PC-3 (cell line): ENCODE data around the gene PSG2. TPM values are rescaled to one million over a fixed set of nuclear protein-coding genes. Genes with fewer than 3 reads are reported as not detected.
A peak's percentile ranks its signal among the peaks of the same experiment; 100 is the strongest.
"Not testable (repeated sequence)": the region's sequence is repeated elsewhere in the genome, so short reads cannot be mapped to it uniquely, and the experiment has no call there.

ENCODE experiments used
- ATAC-seq: fragments of 200-7000 bp; cut with Tn5 transposase; 2 replicates; pipeline ENCODE4 v1.9.1; 2020; ENCODE audit warnings: mild to moderate bottlenecking, moderate library complexity
- BruUV-seq: library from RNA; stranded (reverse); fragments of 400-500 nt; replicated peaks from 2 replicates; lab custom pipeline; 2021; lab: Mats Ljungman, UMichigan
- CTCF ChIA-PET: fragments of 300-600 bp; sonication (Branson Sonifier 250); formaldehyde crosslinking; loops from one replicate; lab custom pipeline; 2022; ENCODE audit warnings: antibody characterized with exemption; lab: Charles Lee
- POLR2A ChIA-PET: fragments of 300-600 bp; sonication (Branson Sonifier 250); formaldehyde crosslinking; loops from one replicate; lab custom pipeline; 2022; ENCODE audit warnings: antibody characterized with exemption; ENCODE audit not compliant: unreplicated experiment; lab: Charles Lee
- DNase-seq: peaks from one replicate; pipeline ENCODE4 v3.0.0-alpha.2; 2015
- H2AFZ ChIP-seq: fragments of 300-600 bp; sonication (generic); 2 replicates; pipeline ENCODE4 v1.6.0; 2016; ENCODE audit warnings: antibody characterized with exemption, low read length
- H3F3A ChIP-seq: fragments of 300-600 bp; sonication (generic); one replicate; pipeline ENCODE4 v1.6.0; 2017; ENCODE audit warnings: antibody characterized with exemption, low read length, control low read depth, mild to moderate bottlenecking; ENCODE audit not compliant: unreplicated experiment
- H3K27ac ChIP-seq: fragments of 300-600 bp; sonication (generic); 2 replicates; pipeline ENCODE4 v1.5.1; 2016; ENCODE audit warnings: mild to moderate bottlenecking, low read length
- H3K27me3 ChIP-seq: fragments of 300-600 bp; sonication (generic); 2 replicates; pipeline ENCODE4 v1.6.1; 2016; ENCODE audit warnings: low read length, mixed read lengths
- H3K36me3 ChIP-seq: fragments of 300-600 bp; sonication (generic); 2 replicates; pipeline ENCODE4 v1.6.1; 2016; ENCODE audit warnings: low read depth, mixed run types, low read length, mixed read lengths
- H3K4me1 ChIP-seq: fragments of 300-600 bp; sonication (generic); 2 replicates; pipeline ENCODE4 v1.5.1; 2016; ENCODE audit warnings: low read length; ENCODE audit not compliant: insufficient read depth
- H3K4me2 ChIP-seq: fragments of 300-600 bp; sonication (generic); 2 replicates; pipeline ENCODE4 v1.6.0; 2016; ENCODE audit warnings: low read length
- H3K4me3 ChIP-seq: fragments of 300-600 bp; sonication (generic); 2 replicates; pipeline ENCODE4 v1.5.1; 2016; ENCODE audit warnings: mild to moderate bottlenecking, low read length, mixed read lengths
- H3K79me2 ChIP-seq: fragments of 300-600 bp; sonication (generic); 2 replicates; pipeline ENCODE4 v1.6.1; 2017; ENCODE audit warnings: low read length, mixed read lengths
- H3K9ac ChIP-seq: fragments of 300-600 bp; sonication (generic); 2 replicates; pipeline ENCODE4 v1.6.0; 2016; ENCODE audit warnings: mild to moderate bottlenecking, low read length
- H3K9me2 ChIP-seq: fragments of 300-600 bp; sonication (generic); replicated peaks from 2 replicates; pipeline ENCODE4 v1.6.1; 2016; ENCODE audit warnings: mixed run types, low read length, mixed read lengths
- H3K9me3 ChIP-seq: fragments of 300-600 bp; sonication (generic); 2 replicates; pipeline ENCODE4 v1.6.1; 2016; ENCODE audit warnings: low read length, mixed read lengths
- H4K20me1 ChIP-seq: fragments of 300-600 bp; sonication (generic); 2 replicates; pipeline ENCODE4 v1.6.1; 2016; ENCODE audit warnings: low read length, mixed read lengths
- CTCF ChIP-seq: fragments of 300-600 bp; sonication (generic); conservative IDR thresholded peaks from 2 replicates; pipeline ENCODE4 v1.5.1; 2017; ENCODE audit warnings: antibody characterized with exemption, low read depth, mild to moderate bottlenecking, low read length
- EZH2 ChIP-seq: fragments of 300-600 bp; sonication (generic); IDR thresholded peaks from one replicate; pipeline ENCODE4 v1.6.1; 2017; ENCODE audit warnings: antibody characterized with exemption, mild to moderate bottlenecking, low read length; ENCODE audit not compliant: unreplicated experiment
- EZH2phosphoT487 ChIP-seq: fragments of 300-600 bp; sonication (generic); IDR thresholded peaks from 2 replicates; pipeline ENCODE4 v1.6.1; 2018; ENCODE audit warnings: mild to moderate bottlenecking, antibody characterized with exemption, low read length, borderline replicate concordance
- intact Hi-C: fragments of 100-400 bp; cut with micrococcal nuclease; formaldehyde crosslinking; loops from 2 replicates; pipeline ENCODE4 v1.9.0; 2023
- total RNA-seq: library from RNA; depleted of rRNA; stranded (reverse); fragments of >200 nt; gene quantifications from 2 replicates; pipeline ENCODE4 v1.2.3, GENCODE V29; 2014

The PSG2 gene
- total RNA-seq, 1 experiment from 2014 or later, result not detected

- peak overlapping the region; percentile 77 for H3K27ac ChIP-seq
- DNase-seq, result peak; percentile 18
- 0 out of 2 replicates have a peak, but pooled peaks cover 7% of the 10 kb centered on the region for H3K79me2 ChIP-seq
- H2AFZ ChIP-seq, result peak overlapping the region; percentile 30; the same call in 1 of the 2 replicates
- no TSS peak for BruUV-seq
- ATAC-seq, result no peak
- no peaks in the 10 kb centered on the region for H4K20me1 ChIP-seq
- no peaks in the 10 kb centered on the region for H3K36me3 ChIP-seq
- peak overlapping the region; percentile 70 for H3K4me2 ChIP-seq
- intact Hi-C loops, result no loop called here
- CTCF ChIA-PET, result no interaction called here
- H3K27me3 ChIP-seq, result no peaks in the 10 kb centered on the region
- peaks cover 32% of the 10 kb centered on the region for H3K4me1 ChIP-seq
- TF ChIP-seq CTCF, result no peak
- TF ChIP-seq EZH2phosphoT487, result no peak
- TF ChIP-seq EZH2, result no peak
- H3K9ac ChIP-seq, result no peak overlapping the region
- H3K9me2 ChIP-seq, result no peaks in the 10 kb centered on the region
- POLR2A ChIA-PET, result no interaction called here
- peak overlapping the region; percentile 15; the same call in 1 of the 2 replicates for H3K4me3 ChIP-seq
- no peaks in the 10 kb centered on the region for H3F3A ChIP-seq
- H3K9me3 ChIP-seq, result no peaks in the 10 kb centered on the region
Observed at GRCh38 chr19:43126720-43127119, 44.2 kb upstream of the PSG2 start.

- Histone ChIP-seq H3K79me2 (0 out of 2 replicates have a peak, but pooled peaks cover 9% of the 10 kb centered on the region), H3K27me3 (no peaks in the 10 kb centered on the region), H3K27ac (no peak overlapping the region), H3K9me2 (no peaks in the 10 kb centered on the region), H3F3A (peaks cover 2% of the 10 kb centered on the region), H3K9me3 (no peaks in the 10 kb centered on the region), H3K4me3 (no peak overlapping the region), H3K4me1 (peaks cover 45% of the 10 kb centered on the region), H2AFZ (no peak overlapping the region), H3K36me3 (no peaks in the 10 kb centered on the region), H3K9ac (no peak overlapping the region), H4K20me1 (no peaks in the 10 kb centered on the region), H3K4me2 (no peak overlapping the region)
- intact Hi-C loops, result no loop called here
- TF ChIP-seq CTCF (0 out of 2 replicates have a peak, but pooled peaks have one; percentile 25), EZH2 (no peak), EZH2phosphoT487 (no peak)
- no TSS peak for BruUV-seq
- ATAC-seq (no peak), DNase-seq (no peak)
- ChIA-PET POLR2A (no interaction called here), CTCF (no interaction called here)
Observed at GRCh38 chr19:43124360-43124759, 41.9 kb upstream of the PSG2 start.

GRCh38 chr19:43120433-43121026 lies 38.0 kb upstream of the PSG2 start:
- H3K79me2 ChIP-seq, H3F3A ChIP-seq, H3K27me3 ChIP-seq, H3K9me3 ChIP-seq, BruUV-seq, H3K9me2 ChIP-seq, H4K20me1 ChIP-seq, POLR2A ChIA-PET, intact Hi-C loops, CTCF ChIA-PET, H3K36me3 ChIP-seq: not testable (repeated sequence)
- DNase-seq (peak; percentile 90), ATAC-seq (peak; percentile 93)
- peaks cover 32% of the 10 kb centered on the region for H3K4me1 ChIP-seq
- peak overlapping the region; percentile 78 for H3K4me2 ChIP-seq
- peak overlapping the region; percentile 35; the same call in 1 of the 2 replicates for H2AFZ ChIP-seq
- peak overlapping the region; percentile 8; the same call in 1 of the 2 replicates for H3K9ac ChIP-seq
- H3K4me3 ChIP-seq, result peak overlapping the region; percentile 47
- H3K27ac ChIP-seq, result peak overlapping the region; percentile 78

GRCh38 chr19:43119526-43119925 lies 37.0 kb upstream of the PSG2 start:
- H3K27me3 ChIP-seq, H2AFZ ChIP-seq, BruUV-seq, H3K9me2 ChIP-seq, H3K36me3 ChIP-seq, H4K20me1 ChIP-seq, POLR2A ChIA-PET, intact Hi-C loops, CTCF ChIA-PET, H3K4me3 ChIP-seq, H3F3A ChIP-seq, H3K79me2 ChIP-seq, H3K9me3 ChIP-seq: not testable (repeated sequence)
- DNase-seq (peak; percentile 38), ATAC-seq (peak; percentile 48)
- Histone ChIP-seq H3K27ac (peak overlapping the region; percentile 78), H3K4me1 (peaks cover 32% of the 10 kb centered on the region), H3K9ac (0 out of 2 replicates have a peak overlapping the region, but pooled peaks have one; percentile 8), H3K4me2 (peak overlapping the region; percentile 78)

- H3K9me2 ChIP-seq, CTCF ChIA-PET, H3K36me3 ChIP-seq, H3K27me3 ChIP-seq, H3K79me2 ChIP-seq, H3K27ac ChIP-seq, POLR2A ChIA-PET, H2AFZ ChIP-seq, intact Hi-C loops, ATAC-seq, H3K4me3 ChIP-seq, H3F3A ChIP-seq, H3K9me3 ChIP-seq, H4K20me1 ChIP-seq, H3K4me2 ChIP-seq, BruUV-seq, H3K9ac ChIP-seq: not testable (repeated sequence)
- H3K4me1 ChIP-seq, result peaks cover 23% of the 10 kb centered on the region
- peak; percentile 27 for DNase-seq
Observed at GRCh38 chr19:43116421-43116820, 33.9 kb upstream of the PSG2 start.
